GM11168 (cell line): ENCODE measurements around the gene MAP4K4.

ENCODE experiments used
- in situ Hi-C: fragments of 300-500 bp; cut with MboI; formaldehyde crosslinking; loops from one replicate; pipeline ENCODE4 v1.12.0; 2022; ENCODE audit warnings: low sequenced_read_pairs; ENCODE audit not compliant: unreplicated experiment

MAP4K4 gene

GRCh38 chr2:101692041-101692440 lies 5.5 kb upstream of the MAP4K4 start:
- in situ Hi-C loops: no loop called here

GRCh38 chr2:101692766-101693165 lies 4.7 kb upstream of the MAP4K4 start:
- in situ Hi-C loops: no loop called here

- in situ Hi-C loops: no loop called here
These were observed 3.4 kb upstream of the MAP4K4 start for GRCh38 chr2:101693991-101694588.

- in situ Hi-C loops: no loop called here
These were observed 1.0 kb upstream of the MAP4K4 start for GRCh38 chr2:101696272-101697123.

- in situ Hi-C loops: no loop called here
These were observed 722 bp downstream of the MAP4K4 start for GRCh38 chr2:101698014-101698843.

GRCh38 chr2:101698844-101699754 lies 1.6 kb downstream of the MAP4K4 start:
- in situ Hi-C loops: no loop called here

- in situ Hi-C loops: no loop called here
These were observed 2.4 kb downstream of the MAP4K4 start for GRCh38 chr2:101699755-101700461.

GRCh38 chr2:101704046-101704466 lies 6.5 kb downstream of the MAP4K4 start:
- in situ Hi-C loops: no loop called here

- in situ Hi-C loops: no loop called here
These were observed 7.5 kb downstream of the MAP4K4 start for GRCh38 chr2:101704816-101705578.

- in situ Hi-C loops: no loop called here
These were observed 8.8 kb downstream of the MAP4K4 start for GRCh38 chr2:101706121-101706818.

GRCh38 chr2:101706819-101707177 lies 9.3 kb downstream of the MAP4K4 start:
- in situ Hi-C loops: no loop called here

GRCh38 chr2:101710036-101710435 lies 12.5 kb downstream of the MAP4K4 start:
- in situ Hi-C loops: no loop called here

GRCh38 chr2:101710471-101711318 lies 13.2 kb downstream of the MAP4K4 start:
- in situ Hi-C loops: no loop called here

GRCh38 chr2:101714118-101714517 lies 16.6 kb downstream of the MAP4K4 start:
- in situ Hi-C loops: no loop called here

GRCh38 chr2:101717071-101717845 lies 19.8 kb downstream of the MAP4K4 start:
- in situ Hi-C loops: no loop called here

GRCh38 chr2:101718479-101718878 lies 21.0 kb downstream of the MAP4K4 start:
- in situ Hi-C loops: no loop called here
